ENCODE results near the gene PER2. TPM values are rescaled to one million over a fixed set of nuclear protein-coding genes. Genes with fewer than 3 reads are reported as not detected.
"Not testable (repeated sequence)": the region's sequence is repeated elsewhere in the genome, so short reads cannot be mapped to it uniquely, and the experiment has no call there.

Gene PER2
- total RNA-seq: 100 to 1,000 TPM in 1 of 5 donors, 10 to 100 TPM in 4; 20.9 to 188 (median 40.8) TPM
- polyA plus RNA-seq: 1 to 10 TPM; 4.4 to 9.8 (median 7.3) TPM
- long read RNA-seq, donor 1: 0 reads
- long read RNA-seq, donor 2: 0 reads
- long read RNA-seq, donor 3: 0 reads
- long read RNA-seq, donor 4: 0 reads
- long read RNA-seq, donor 5: 0 reads
- long read RNA-seq, donor 6: 0 reads
- long read RNA-seq, donor 7: 0 reads
- long read RNA-seq, donor 8: 0 reads
- long read RNA-seq, donor 9: 0 reads
- long read RNA-seq, donor 10: 0 reads

- Histone ChIP-seq H3K4me3 (peak within 1 kb of the TSS; percentile 64 to 89 (median 73)), H3K27ac (peak within 1 kb of the TSS; percentile 98 to 99 (median 98)), H3K4me1 (peaks cover 51 to 82% (median 68%) of the 10 kb centered on the region in 4 donors), H3K9me3 (no peaks in the 10 kb centered on the region), H3K36me3 (no peaks in the 10 kb centered on the region), H3K27me3 (no peaks in the 10 kb centered on the region)
- TF ChIP-seq EP300 (IDR thresholded peaks at IDR 0.05) (no peak), POLR2AphosphoS5 (IDR thresholded peaks at IDR 0.05) (peak in 2 of 3 donors; percentile 50 to 88), POLR2A (IDR thresholded peaks at IDR 0.05) (peak in 1 of 4 donors; percentile 32)
- TF ChIP-seq, protein P1, sequence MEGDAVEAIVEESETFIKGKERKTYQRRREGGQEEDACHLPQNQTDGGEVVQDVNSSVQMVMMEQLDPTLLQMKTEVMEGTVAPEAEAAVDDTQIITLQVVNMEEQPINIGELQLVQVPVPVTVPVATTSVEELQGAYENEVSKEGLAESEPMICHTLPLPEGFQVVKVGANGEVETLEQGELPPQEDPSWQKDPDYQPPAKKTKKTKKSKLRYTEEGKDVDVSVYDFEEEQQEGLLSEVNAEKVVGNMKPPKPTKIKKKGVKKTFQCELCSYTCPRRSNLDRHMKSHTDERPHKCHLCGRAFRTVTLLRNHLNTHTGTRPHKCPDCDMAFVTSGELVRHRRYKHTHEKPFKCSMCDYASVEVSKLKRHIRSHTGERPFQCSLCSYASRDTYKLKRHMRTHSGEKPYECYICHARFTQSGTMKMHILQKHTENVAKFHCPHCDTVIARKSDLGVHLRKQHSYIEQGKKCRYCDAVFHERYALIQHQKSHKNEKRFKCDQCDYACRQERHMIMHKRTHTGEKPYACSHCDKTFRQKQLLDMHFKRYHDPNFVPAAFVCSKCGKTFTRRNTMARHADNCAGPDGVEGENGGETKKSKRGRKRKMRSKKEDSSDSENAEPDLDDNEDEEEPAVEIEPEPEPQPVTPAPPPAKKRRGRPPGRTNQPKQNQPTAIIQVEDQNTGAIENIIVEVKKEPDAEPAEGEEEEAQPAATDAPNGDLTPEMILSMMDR (IDR thresholded peaks at IDR 0.05): no peak
- 0 to 7% (median 1%) methylated on average over 11 to 65 of the region's 65 CpGs for WGBS, 5 donors
- DNase-seq: peak; percentile 63 to 95
- intact Hi-C loops (cut with DNase I; ENCODE audit: low total_unique reads): no loop called here
Observed at GRCh38 chr2:238287737-238288649, at the start of gene PER2. PER2 (minus strand) TSS chr2:238288610; CDS start chr2:238277936, 10,674 bp downstream.

DNA sequence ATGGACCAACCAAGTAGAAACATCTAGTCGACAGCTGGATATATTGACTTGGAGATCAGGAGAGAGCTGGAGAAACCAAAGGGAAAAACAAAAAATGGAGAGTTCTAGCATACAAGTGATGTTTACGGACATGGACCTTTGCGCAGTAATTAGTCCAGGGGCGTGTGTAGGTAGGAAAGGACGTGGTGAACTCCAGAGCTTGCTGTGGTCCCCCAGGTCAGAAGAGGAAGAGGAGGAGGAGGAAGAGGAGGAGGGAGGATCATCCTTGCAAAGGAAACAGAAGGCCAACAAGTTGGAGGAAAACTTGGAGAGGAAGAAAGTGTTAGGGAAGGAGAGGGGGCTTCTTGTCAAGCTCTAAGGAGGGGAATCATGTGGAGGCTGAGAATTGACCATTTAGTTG is 49.4 kb upstream of the PER2 start:
- Histone ChIP-seq H3K4me3 (no peak overlapping the region), H3K27ac (no peak overlapping the region), H3K27me3 (no peaks in the 10 kb centered on the region), H3K36me3 (peaks cover 0 to 51% (median 46%) of the 10 kb centered on the region in 4 donors), H3K4me1 (peaks cover 0 to 11% (median 5%) of the 10 kb centered on the region in 4 donors), H3K9me3 (no peaks in the 10 kb centered on the region)
- 85 to 90% (median 88%) methylated on average over 5 of the region's 5 CpGs for WGBS, 5 donors
- intact Hi-C loops (cut with DNase I; ENCODE audit: low total_unique reads): no loop called here
- TF ChIP-seq, protein P1 (IDR thresholded peaks at IDR 0.05): no peak
- TF ChIP-seq POLR2A (IDR thresholded peaks at IDR 0.05) (no peak), EP300 (IDR thresholded peaks at IDR 0.05) (no peak), POLR2AphosphoS5 (IDR thresholded peaks at IDR 0.05) (no peak)
- DNase-seq: no peak

DNA sequence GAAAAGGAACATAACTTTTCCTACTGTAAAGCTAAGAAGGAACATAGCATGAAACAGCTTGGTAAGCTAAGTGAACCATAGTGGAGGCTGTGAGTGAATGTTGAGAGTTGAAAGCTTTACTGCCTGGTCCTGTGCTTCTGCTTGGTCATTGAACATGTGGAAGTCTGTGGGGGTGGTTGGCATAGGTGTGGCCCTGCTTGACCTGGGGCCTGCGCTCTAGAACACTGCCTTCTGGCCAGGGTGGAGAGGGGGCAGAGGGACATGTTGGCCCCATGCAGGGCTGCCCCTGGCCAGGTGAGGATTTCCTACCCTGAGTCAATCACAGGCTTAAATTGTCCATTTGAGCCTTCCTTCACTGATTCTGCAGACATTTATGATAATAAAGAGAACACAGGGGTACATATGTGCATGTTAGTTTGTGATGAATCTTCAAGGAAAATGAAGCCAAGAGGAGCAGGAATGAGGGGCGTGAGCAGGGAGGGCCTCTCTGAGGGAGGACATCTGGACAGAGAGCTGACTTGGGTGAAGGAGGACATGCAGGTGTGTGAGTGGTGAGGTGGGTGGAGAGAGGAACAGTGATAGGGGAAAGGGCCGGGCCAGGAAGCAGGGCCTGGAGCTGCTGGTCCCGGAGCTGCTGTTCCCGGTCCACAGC is 48.5 kb upstream of the PER2 start:
- Histone ChIP-seq H3K27me3 (no peaks in the 10 kb centered on the region), H3K4me1 (peaks cover 0 to 11% (median 5%) of the 10 kb centered on the region in 4 donors), H3K4me3 (no peak overlapping the region), H3K9me3 (no peaks in the 10 kb centered on the region), H3K27ac (no peak overlapping the region), H3K36me3 (peaks cover 0 to 57% (median 49%) of the 10 kb centered on the region in 4 donors)
- DNase-seq: no peak
- WGBS, 5 donors: 83 to 94% (median 86%) methylated on average over 5 of the region's 5 CpGs
- intact Hi-C loops (cut with DNase I; ENCODE audit: low total_unique reads): no loop called here
- no peak for TF ChIP-seq POLR2AphosphoS5 (IDR thresholded peaks at IDR 0.05)
- TF ChIP-seq EP300 (IDR thresholded peaks at IDR 0.05): no peak
- TF ChIP-seq POLR2A (IDR thresholded peaks at IDR 0.05): no peak
- TF ChIP-seq, protein P1 (IDR thresholded peaks at IDR 0.05): no peak

DNA sequence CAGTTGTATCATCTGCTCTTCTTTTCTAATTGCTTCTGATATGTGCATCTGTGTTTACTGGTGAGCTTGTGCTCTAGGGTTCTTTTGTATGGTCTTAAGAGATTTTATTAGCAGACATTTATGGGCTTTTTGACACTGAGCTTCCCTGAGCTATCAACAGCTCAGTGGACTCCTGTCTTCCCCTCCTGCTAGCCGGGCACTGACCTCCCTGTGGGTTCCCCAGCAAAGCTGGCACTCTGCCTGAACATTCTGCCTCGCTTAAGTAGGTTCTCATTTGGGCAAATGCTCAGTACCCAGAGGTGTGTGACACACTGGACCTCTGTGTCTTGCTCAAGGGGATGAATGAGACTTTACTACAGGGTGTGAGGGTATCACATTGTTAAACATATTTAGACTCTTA is 47.7 kb upstream of the PER2 start:
- WGBS, 5 donors: 38 to 77% (median 63%) methylated on average over 2 of the region's 2 CpGs
- TF ChIP-seq EP300 (IDR thresholded peaks at IDR 0.05): no peak
- TF ChIP-seq POLR2A (IDR thresholded peaks at IDR 0.05): no peak
- no peak for TF ChIP-seq POLR2AphosphoS5 (IDR thresholded peaks at IDR 0.05)
- TF ChIP-seq, protein P1 (IDR thresholded peaks at IDR 0.05): no peak

DNA sequence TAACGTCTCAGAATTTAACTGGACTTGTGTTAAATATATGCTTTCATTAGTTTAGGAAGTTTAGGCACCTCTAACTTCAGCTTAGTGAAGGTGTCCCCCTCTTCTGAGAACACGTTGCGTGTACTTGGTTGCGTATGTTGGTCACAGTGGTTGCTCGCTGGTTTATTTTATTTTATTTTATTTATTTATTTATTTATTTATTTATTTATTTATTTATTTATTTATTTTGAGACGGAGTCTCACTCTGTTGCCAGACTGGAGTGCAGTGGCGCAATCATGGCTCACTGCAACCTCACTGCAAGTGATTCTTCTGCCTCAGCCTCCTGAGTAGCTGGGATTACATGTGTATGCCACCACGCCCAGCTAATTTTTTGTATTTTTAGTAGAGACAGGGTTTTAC is 47.2 kb upstream of the PER2 start:
- H3K4me3 ChIP-seq; intact Hi-C loops (cut with DNase I; ENCODE audit: low total_unique reads); H3K27me3 ChIP-seq; DNase-seq; H3K27ac ChIP-seq; H3K9me3 ChIP-seq: not testable (repeated sequence)
- Histone ChIP-seq H3K4me1 (peaks cover 0 to 11% (median 2%) of the 10 kb centered on the region in 4 donors), H3K36me3 (peaks cover 0 to 69% (median 54%) of the 10 kb centered on the region in 4 donors)
- 91 to 98% (median 97%) methylated on average over 8 of the region's 8 CpGs for WGBS, 5 donors

More for the DNA sequence above, 47.7 kb upstream of the PER2 start:
- Histone ChIP-seq H3K4me1 (peaks cover 0 to 11% (median 2%) of the 10 kb centered on the region in 4 donors), H3K9me3 (no peaks in the 10 kb centered on the region), H3K27me3 (no peaks in the 10 kb centered on the region), H3K36me3 (peaks cover 0 to 65% (median 52%) of the 10 kb centered on the region in 4 donors), H3K4me3 (no peak overlapping the region), H3K27ac (no peak overlapping the region)
- no peak for DNase-seq
- intact Hi-C loops (cut with DNase I; ENCODE audit: low total_unique reads): no loop called here
